ENCODE results near the gene PKP1.

The PKP1 gene

GRCh38 chr1:201313086-201313485, 29.8 kb downstream of the PKP1 start:
- no peak for ATAC-seq
- TF ChIP-seq CSDC2 (CRISPR knock-in tag; IDR thresholded peaks at IDR 0.05) (no peak), ZNF8 (CRISPR knock-in tag; IDR thresholded peaks at IDR 0.05) (no peak), ZFP30 (CRISPR knock-in tag; IDR thresholded peaks at IDR 0.05) (no peak), ZC3H10 (CRISPR knock-in tag; IDR thresholded peaks at IDR 0.05) (no peak), BACH2 (CRISPR knock-in tag; IDR thresholded peaks at IDR 0.05; ENCODE audit: borderline replicate concordance) (no peak), ISL1 (CRISPR knock-in tag; IDR thresholded peaks at IDR 0.05) (no peak), TCF4 (CRISPR knock-in tag; IDR thresholded peaks at IDR 0.05; ENCODE audit: borderline replicate concordance) (no peak), ARNTL (CRISPR knock-in tag; IDR thresholded peaks at IDR 0.05; ENCODE audit: borderline replicate concordance, low read depth) (no peak), ZFP3 (CRISPR knock-in tag; IDR thresholded peaks at IDR 0.05) (no peak), ESRRG (CRISPR knock-in tag; IDR thresholded peaks at IDR 0.05) (no peak)

DNA sequence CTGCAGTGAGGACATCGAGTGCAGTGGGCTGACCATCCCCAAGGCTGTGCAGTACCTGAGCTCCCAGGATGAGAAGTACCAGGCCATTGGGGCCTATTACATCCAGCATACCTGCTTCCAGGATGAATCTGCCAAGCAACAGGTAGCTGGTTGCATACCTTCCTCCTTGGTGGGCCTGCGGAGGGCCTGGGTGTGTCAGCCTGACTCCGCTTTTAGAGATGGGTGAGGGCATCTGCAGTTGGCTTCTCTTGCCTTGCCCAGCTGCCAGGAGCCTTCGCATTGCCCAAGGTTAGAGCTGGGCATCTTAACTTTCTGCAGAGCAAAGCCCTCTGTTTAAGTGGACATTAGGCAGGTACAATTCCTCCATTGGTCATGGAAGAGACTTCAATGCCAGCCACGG, 33.2 kb downstream of the PKP1 start:
- no peak for ATAC-seq
- TF ChIP-seq ZFP3 (CRISPR knock-in tag; IDR thresholded peaks at IDR 0.05) (no peak), ZNF8 (CRISPR knock-in tag; IDR thresholded peaks at IDR 0.05) (no peak), TCF4 (CRISPR knock-in tag; IDR thresholded peaks at IDR 0.05; ENCODE audit: borderline replicate concordance) (no peak), ZNF565 (CRISPR knock-in tag; conservative IDR thresholded peaks at IDR 0.05; ENCODE audit: low read depth) (no peak), ARNTL (CRISPR knock-in tag; IDR thresholded peaks at IDR 0.05; ENCODE audit: borderline replicate concordance, low read depth) (no peak), OSR1 (CRISPR knock-in tag; IDR thresholded peaks at IDR 0.05) (no peak), CSDC2 (CRISPR knock-in tag; IDR thresholded peaks at IDR 0.05) (no peak), TOX (CRISPR knock-in tag; IDR thresholded peaks at IDR 0.05; ENCODE audit: borderline replicate concordance) (no peak), SNAI2 (CRISPR knock-in tag; IDR thresholded peaks at IDR 0.05) (no peak), POU6F1 (CRISPR knock-in tag; IDR thresholded peaks at IDR 0.05; ENCODE audit: borderline replicate concordance, low read depth) (no peak), ZNF70 (CRISPR knock-in tag; IDR thresholded peaks at IDR 0.05) (no peak), BACH2 (CRISPR knock-in tag; IDR thresholded peaks at IDR 0.05; ENCODE audit: borderline replicate concordance) (no peak), TSHZ2 (CRISPR knock-in tag; IDR thresholded peaks at IDR 0.05) (no peak), ZFP30 (CRISPR knock-in tag; IDR thresholded peaks at IDR 0.05) (no peak), RARB (CRISPR knock-in tag; IDR thresholded peaks at IDR 0.05) (no peak), ESRRG (CRISPR knock-in tag; IDR thresholded peaks at IDR 0.05) (no peak)
- TF ChIP-seq, protein P1, sequence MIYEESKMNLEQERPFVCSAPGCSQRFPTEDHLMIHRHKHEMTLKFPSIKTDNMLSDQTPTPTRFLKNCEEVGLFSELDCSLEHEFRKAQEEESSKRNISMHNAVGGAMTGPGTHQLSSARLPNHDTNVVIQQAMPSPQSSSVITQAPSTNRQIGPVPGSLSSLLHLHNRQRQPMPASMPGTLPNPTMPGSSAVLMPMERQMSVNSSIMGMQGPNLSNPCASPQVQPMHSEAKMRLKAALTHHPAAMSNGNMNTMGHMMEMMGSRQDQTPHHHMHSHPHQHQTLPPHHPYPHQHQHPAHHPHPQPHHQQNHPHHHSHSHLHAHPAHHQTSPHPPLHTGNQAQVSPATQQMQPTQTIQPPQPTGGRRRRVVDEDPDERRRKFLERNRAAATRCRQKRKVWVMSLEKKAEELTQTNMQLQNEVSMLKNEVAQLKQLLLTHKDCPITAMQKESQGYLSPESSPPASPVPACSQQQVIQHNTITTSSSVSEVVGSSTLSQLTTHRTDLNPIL (CRISPR knock-in tag; IDR thresholded peaks at IDR 0.05; ENCODE audit: low read depth): no peak
- TF ChIP-seq, protein P2, sequence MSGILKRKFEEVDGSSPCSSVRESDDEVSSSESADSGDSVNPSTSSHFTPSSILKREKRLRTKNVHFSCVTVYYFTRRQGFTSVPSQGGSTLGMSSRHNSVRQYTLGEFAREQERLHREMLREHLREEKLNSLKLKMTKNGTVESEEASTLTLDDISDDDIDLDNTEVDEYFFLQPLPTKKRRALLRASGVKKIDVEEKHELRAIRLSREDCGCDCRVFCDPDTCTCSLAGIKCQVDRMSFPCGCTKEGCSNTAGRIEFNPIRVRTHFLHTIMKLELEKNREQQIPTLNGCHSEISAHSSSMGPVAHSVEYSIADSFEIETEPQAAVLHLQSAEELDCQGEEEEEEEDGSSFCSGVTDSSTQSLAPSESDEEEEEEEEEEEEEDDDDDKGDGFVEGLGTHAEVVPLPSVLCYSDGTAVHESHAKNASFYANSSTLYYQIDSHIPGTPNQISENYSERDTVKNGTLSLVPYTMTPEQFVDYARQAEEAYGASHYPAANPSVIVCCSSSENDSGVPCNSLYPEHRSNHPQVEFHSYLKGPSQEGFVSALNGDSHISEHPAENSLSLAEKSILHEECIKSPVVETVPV (CRISPR knock-in tag; IDR thresholded peaks at IDR 0.05): no peak
- TF ChIP-seq, protein P3, sequence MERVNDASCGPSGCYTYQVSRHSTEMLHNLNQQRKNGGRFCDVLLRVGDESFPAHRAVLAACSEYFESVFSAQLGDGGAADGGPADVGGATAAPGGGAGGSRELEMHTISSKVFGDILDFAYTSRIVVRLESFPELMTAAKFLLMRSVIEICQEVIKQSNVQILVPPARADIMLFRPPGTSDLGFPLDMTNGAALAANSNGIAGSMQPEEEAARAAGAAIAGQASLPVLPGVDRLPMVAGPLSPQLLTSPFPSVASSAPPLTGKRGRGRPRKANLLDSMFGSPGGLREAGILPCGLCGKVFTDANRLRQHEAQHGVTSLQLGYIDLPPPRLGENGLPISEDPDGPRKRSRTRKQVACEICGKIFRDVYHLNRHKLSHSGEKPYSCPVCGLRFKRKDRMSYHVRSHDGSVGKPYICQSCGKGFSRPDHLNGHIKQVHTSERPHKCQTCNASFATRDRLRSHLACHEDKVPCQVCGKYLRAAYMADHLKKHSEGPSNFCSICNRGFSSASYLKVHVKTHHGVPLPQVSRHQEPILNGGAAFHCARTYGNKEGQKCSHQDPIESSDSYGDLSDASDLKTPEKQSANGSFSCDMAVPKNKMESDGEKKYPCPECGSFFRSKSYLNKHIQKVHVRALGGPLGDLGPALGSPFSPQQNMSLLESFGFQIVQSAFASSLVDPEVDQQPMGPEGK (CRISPR knock-in tag; IDR thresholded peaks at IDR 0.05; ENCODE audit: borderline replicate concordance): no peak

DNA sequence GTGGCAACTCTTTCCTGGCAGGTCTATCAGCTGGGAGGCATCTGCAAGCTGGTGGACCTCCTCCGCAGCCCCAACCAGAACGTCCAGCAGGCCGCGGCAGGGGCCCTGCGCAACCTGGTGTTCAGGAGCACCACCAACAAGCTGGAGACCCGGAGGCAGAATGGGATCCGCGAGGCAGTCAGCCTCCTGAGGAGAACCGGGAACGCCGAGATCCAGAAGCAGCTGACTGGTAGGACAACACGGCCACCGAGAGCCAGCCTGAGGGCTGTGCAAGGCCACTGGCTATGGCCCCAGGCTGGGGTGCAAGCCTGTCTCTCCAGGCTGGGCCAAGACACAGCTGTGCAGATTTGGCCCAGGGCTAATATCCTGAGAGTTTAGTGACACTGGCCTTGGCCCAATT, 34.2 kb downstream of the PKP1 start:
- TF ChIP-seq ZFP30 (CRISPR knock-in tag; IDR thresholded peaks at IDR 0.05) (no peak), SNAI2 (CRISPR knock-in tag; IDR thresholded peaks at IDR 0.05) (no peak), BACH2 (CRISPR knock-in tag; IDR thresholded peaks at IDR 0.05; ENCODE audit: borderline replicate concordance) (no peak), ESRRG (CRISPR knock-in tag; IDR thresholded peaks at IDR 0.05) (no peak), ZNF8 (CRISPR knock-in tag; IDR thresholded peaks at IDR 0.05) (no peak), ZNF565 (CRISPR knock-in tag; conservative IDR thresholded peaks at IDR 0.05; ENCODE audit: low read depth) (no peak), GLIS3 (CRISPR knock-in tag; IDR thresholded peaks at IDR 0.05) (no peak), PPARA (CRISPR knock-in tag; IDR thresholded peaks at IDR 0.05; ENCODE audit: borderline replicate concordance) (no peak), TCF4 (CRISPR knock-in tag; IDR thresholded peaks at IDR 0.05; ENCODE audit: borderline replicate concordance) (no peak), TOX (CRISPR knock-in tag; IDR thresholded peaks at IDR 0.05; ENCODE audit: borderline replicate concordance) (no peak), ZC3H10 (CRISPR knock-in tag; IDR thresholded peaks at IDR 0.05) (no peak), OSR1 (CRISPR knock-in tag; IDR thresholded peaks at IDR 0.05) (no peak)
- TF ChIP-seq, protein P3 (CRISPR knock-in tag; IDR thresholded peaks at IDR 0.05; ENCODE audit: borderline replicate concordance): no peak
- TF ChIP-seq, protein P1 (CRISPR knock-in tag; IDR thresholded peaks at IDR 0.05; ENCODE audit: low read depth): no peak
- no peak for ATAC-seq

All from SK-N-SH treated with all-trans-retinoic acid at 6 μM for 48 hours (cell line).